Upper lobe of left lung (tissue), 6 donors: ENCODE results near the gene MCRIP1. TPM values are rescaled to one million over a fixed set of nuclear protein-coding genes. Genes with fewer than 3 reads are reported as not detected.

Source experiments
- ATAC-seq, 2 donors: fragments of 200-7000 bp; cut with Tn5 transposase; one replicate each; pipeline ENCODE4 v1.9.1; 2022; ENCODE audit warnings: mild to moderate bottlenecking in 2 of 2, moderate library complexity in 2 of 2; ENCODE audit not compliant: low FRiP score in 2 of 2
- DNase-seq, 2 donors: peaks; one replicate each; pipeline ENCODE4 v3.0.0-alpha.2; 2019 to 2020
- H3K27ac ChIP-seq, 4 donors: fragments of 200-600 bp; sonication (generic); one replicate each; pipeline ENCODE4 v1.5.1; 2016 to 2019
- H3K27me3 ChIP-seq, 4 donors: fragments of 200-600 bp; sonication (generic); one replicate each; pipeline ENCODE4 v1.5.1; 2017 to 2019
- H3K36me3 ChIP-seq, 4 donors: fragments of 200-600 bp; sonication (generic); one replicate each; pipeline ENCODE4 v1.5.1; 2016 to 2019
- H3K4me1 ChIP-seq, 4 donors: fragments of 200-600 bp; sonication (generic); one replicate each; pipeline ENCODE4 v1.5.1; 2018 to 2019
- H3K4me3 ChIP-seq, 4 donors: fragments of 200-600 bp; sonication (generic); one replicate each; pipeline ENCODE4 v1.5.1; 2017 to 2019; ENCODE audit warnings: mild to moderate bottlenecking in 2 of 4, moderate library complexity in 1 of 4
- H3K9me3 ChIP-seq, 4 donors: fragments of 200-600 bp; sonication (generic); one replicate each; pipeline ENCODE4 v1.5.1; 2018 to 2019
- EP300 ChIP-seq, 4 donors: sonication (generic); formaldehyde crosslinking; IDR thresholded peaks; one replicate each; pipeline ENCODE4 v1.5.1; 2017; ENCODE audit warnings: antibody characterized with exemption in 4 of 4, control low read depth in 2 of 4
- POLR2A ChIP-seq, 4 donors: fragments of 450-650 bp; IDR thresholded peaks; one replicate each; pipeline ENCODE4 v1.5.1; 2016 to 2017; ENCODE audit warnings: antibody characterized with exemption in 4 of 4, mild to moderate bottlenecking in 2 of 4
- POLR2AphosphoS5 ChIP-seq, 2 donors: sonication (generic); formaldehyde crosslinking; IDR thresholded peaks; one replicate each; pipeline ENCODE4 v1.5.1; 2017; ENCODE audit warnings: antibody characterized with exemption in 2 of 2
- WGBS, 2 donors: methylation state at CpG; one replicate each; pipeline ENCODE4 v1.1.5; 2017 to 2018; 5-methylcytosine and 5-hydroxymethylcytosine counted together
- total RNA-seq, 6 donors: library from RNA; depleted of rRNA in 4 of 6; stranded (reverse); fragments of >200 nt in 4 of 6; gene quantifications; one replicate each; pipeline versions ENCODE4 v1.1.0 to v1.2.1, GENCODE V29; 2016 to 2021
- TF ChIP-seq, protein P1 (sequence below), 6 experiments: fragments of 450-650 bp in 4 of 6; fragments of 200-600 bp in 2 of 6; sonication (generic) in 2 of 6; IDR thresholded peaks; one replicate each; pipeline ENCODE4 v1.5.1; 2016 to 2019; ENCODE audit warnings: antibody characterized with exemption in 6 of 6
- donor health status: DM: no; HTN: no; CAD: no; lungs with moderate emphysema.
- donor health status: DM: no; HTN: yes; CAD: no; lungs with severe emphysema.

The MCRIP1 gene
- total RNA-seq, 6 donors from 2014 or later, result 30.1 to 106 (median 70.1) TPM

DNA sequence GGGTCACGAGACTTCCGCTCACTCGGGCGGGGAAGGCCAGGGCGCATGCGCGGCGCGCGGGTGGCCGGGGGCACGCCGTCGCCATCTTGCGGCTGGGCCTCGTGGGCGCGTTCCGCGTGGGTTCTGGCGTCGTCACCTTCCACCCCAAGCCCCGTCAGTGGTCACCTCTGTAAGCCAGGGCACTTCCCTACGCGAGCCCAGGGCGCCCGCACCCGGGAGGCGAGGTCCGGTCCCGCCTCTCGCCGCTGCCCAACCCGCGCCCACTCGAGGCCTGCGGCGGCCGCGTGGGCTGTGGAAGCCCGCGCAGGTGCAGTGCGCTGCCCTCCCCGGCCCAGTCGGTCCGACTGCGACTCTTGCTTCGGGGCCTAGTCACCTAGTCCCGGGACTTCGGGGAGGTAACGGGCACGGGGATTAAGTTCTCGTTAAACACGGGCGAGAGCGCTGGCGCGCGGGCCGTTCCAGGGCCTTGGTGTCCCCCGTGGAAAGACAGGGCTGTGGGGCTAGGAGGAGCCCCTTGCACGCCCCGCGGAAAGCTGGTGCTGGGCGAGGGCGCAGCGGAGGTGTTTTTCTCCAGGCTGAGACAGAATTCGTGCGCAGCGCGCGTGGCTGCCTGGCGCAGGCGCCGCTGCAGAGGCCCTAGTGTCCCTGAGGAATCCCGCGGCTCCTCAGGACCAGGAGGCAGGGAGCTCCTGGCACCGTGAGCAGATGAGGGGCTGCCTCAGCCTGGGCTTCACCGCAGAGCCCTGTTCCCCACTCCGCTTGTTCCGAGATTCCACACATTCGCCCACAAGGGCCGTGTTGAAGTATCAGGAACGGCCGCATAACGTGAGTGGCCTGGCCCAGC, 38.5 kb upstream of the MCRIP1 start:
- WGBS, 2 donors, result 1% methylated on average over 58 of the region's 86 CpGs; no CpG with 5 or more reads in 1 of the 2 donors
- peak overlapping the region; percentile 67 to 98 (median 80) for H3K4me3 ChIP-seq

DNA sequence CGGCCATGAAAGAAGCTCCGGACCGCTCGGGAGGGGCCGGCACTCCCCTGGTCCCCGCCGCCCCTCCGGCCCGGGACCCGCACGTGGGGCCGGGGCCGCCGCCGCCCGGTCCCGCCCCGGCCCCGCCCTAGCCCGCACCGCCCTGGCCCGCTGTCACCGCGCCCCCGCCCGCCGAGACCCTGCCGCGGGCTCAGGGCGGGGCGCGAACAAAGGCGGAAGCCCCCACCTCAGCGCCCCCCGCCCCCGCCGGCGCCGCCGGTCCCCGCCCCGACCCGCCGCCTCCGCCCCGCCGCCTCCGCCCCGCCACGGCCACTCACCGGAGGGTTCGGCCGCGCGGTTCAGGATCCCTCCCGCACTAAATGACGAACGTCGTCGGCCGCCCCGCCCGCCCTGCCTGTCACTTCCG, 37.9 kb upstream of the MCRIP1 start, which contains the start of gene ARHGDIA:
TSS of gene ARHGDIA (minus strand) at position 357 of the 406 bp plus-strand sequence. CDS start 1,407 bp downstream, outside the sequence.
- peaks cover 37 to 58% (median 44%) of the 10 kb centered on the region in 4 donors for H3K4me1 ChIP-seq
- peak; percentile 2 to 70 for ATAC-seq
- no peak for DNase-seq

More for the DNA sequence above, 38.5 kb upstream of the MCRIP1 start:
- TF ChIP-seq EP300 (IDR thresholded peaks at IDR 0.05) (peak in 1 of 4 donors; percentile 88), POLR2AphosphoS5 (IDR thresholded peaks at IDR 0.05) (peak; percentile 99 to 100), POLR2A (IDR thresholded peaks at IDR 0.05) (peak in 3 of 4 donors; percentile 56 to 98 (median 82))
- TF ChIP-seq, protein P1, sequence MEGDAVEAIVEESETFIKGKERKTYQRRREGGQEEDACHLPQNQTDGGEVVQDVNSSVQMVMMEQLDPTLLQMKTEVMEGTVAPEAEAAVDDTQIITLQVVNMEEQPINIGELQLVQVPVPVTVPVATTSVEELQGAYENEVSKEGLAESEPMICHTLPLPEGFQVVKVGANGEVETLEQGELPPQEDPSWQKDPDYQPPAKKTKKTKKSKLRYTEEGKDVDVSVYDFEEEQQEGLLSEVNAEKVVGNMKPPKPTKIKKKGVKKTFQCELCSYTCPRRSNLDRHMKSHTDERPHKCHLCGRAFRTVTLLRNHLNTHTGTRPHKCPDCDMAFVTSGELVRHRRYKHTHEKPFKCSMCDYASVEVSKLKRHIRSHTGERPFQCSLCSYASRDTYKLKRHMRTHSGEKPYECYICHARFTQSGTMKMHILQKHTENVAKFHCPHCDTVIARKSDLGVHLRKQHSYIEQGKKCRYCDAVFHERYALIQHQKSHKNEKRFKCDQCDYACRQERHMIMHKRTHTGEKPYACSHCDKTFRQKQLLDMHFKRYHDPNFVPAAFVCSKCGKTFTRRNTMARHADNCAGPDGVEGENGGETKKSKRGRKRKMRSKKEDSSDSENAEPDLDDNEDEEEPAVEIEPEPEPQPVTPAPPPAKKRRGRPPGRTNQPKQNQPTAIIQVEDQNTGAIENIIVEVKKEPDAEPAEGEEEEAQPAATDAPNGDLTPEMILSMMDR (IDR thresholded peaks at IDR 0.05), result peak in 5 of 6 experiments; percentile 38 to 75 (median 57)
- H3K36me3 ChIP-seq, result peaks cover 14 to 38% (median 27%) of the 10 kb centered on the region in 4 donors
- peak overlapping the region; percentile 92 to 99 (median 96) for H3K27ac ChIP-seq
- no peaks in the 10 kb centered on the region for H3K27me3 ChIP-seq
- no peaks in the 10 kb centered on the region for H3K9me3 ChIP-seq
- peak; percentile 45 to 84 for ATAC-seq
- peaks cover 36 to 58% (median 43%) of the 10 kb centered on the region in 4 donors for H3K4me1 ChIP-seq
- peak; percentile 92 to 100 for DNase-seq

DNA sequence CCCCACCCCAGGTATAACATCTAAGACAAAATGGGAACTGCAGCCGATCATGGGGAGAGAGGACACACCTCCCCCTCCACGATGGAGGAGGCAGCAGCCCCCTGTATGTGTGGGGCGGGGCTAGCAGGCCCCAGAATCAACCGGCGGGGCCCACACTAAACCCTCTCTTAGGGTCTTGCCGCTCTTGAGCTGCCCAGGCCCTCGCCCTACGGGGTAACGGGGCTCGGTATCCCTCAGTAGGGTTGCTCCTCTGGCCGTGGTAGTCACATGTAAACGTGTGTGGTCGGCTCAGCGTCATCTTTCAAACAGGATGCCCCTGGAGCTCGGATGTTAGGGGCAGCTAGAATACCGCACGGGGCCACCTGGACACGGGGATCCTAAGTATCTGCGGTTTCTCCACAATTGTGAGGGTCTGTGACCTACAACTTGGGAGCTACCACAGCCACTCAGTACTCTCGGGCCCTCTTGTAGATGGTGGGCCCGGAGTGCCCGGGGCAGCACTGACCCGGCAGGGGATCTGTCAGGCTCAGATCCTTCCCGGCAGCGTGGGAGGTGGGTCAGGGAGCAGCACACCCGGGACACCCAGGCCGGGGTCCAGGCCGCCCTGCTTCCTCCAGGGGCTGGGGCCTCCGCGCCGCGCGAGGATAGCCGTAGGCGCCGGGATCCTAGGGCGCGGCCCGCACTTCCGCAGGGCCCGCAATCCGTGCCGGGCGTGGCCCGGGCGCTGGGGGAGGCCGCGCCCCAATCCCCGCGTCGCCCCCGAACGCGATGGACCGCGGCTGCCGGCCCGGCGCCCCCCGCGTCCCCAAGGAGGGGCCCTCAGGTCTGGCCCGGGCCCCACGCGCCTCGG, 37.3 kb upstream of the MCRIP1 start:
- Histone ChIP-seq H3K9me3 (no peaks in the 10 kb centered on the region), H3K27ac (peak overlapping the region; percentile 92 to 99 (median 96)), H3K27me3 (no peaks in the 10 kb centered on the region), H3K4me3 (peak overlapping the region; percentile 67 to 98 (median 87)), H3K4me1 (peaks cover 37 to 58% (median 45%) of the 10 kb centered on the region in 4 donors), H3K36me3 (peaks cover 14 to 49% (median 31%) of the 10 kb centered on the region in 4 donors)
- TF ChIP-seq EP300 (IDR thresholded peaks at IDR 0.05) (no peak), POLR2A (IDR thresholded peaks at IDR 0.05) (peak in 2 of 4 donors; percentile 16 to 23)
- ATAC-seq, result peak; percentile 3 to 14
- 4 to 5% methylated on average over 24 to 53 of the region's 65 CpGs for WGBS, 2 donors
- DNase-seq, result peak; percentile 48 to 91

More for the DNA sequence above, 37.9 kb upstream of the MCRIP1 start, which contains the start of gene ARHGDIA:
- peaks cover 14 to 43% (median 27%) of the 10 kb centered on the region in 4 donors for H3K36me3 ChIP-seq
- H3K27ac ChIP-seq, result peak within 1 kb of the TSS; percentile 92 to 99 (median 96)
- H3K9me3 ChIP-seq, result no peaks in the 10 kb centered on the region
- TF ChIP-seq POLR2AphosphoS5 (IDR thresholded peaks at IDR 0.05), result no peak
- TF ChIP-seq POLR2A (IDR thresholded peaks at IDR 0.05), result no peak
- TF ChIP-seq, protein P1 (IDR thresholded peaks at IDR 0.05), result no peak
- TF ChIP-seq EP300 (IDR thresholded peaks at IDR 0.05), result no peak
- 0% methylated on average over 8 of the region's 64 CpGs; no CpG with 5 or more reads in 1 of the 2 donors for WGBS, 2 donors
- H3K27me3 ChIP-seq, result no peaks in the 10 kb centered on the region
- peak within 1 kb of the TSS; percentile 67 to 98 (median 87) for H3K4me3 ChIP-seq

DNA sequence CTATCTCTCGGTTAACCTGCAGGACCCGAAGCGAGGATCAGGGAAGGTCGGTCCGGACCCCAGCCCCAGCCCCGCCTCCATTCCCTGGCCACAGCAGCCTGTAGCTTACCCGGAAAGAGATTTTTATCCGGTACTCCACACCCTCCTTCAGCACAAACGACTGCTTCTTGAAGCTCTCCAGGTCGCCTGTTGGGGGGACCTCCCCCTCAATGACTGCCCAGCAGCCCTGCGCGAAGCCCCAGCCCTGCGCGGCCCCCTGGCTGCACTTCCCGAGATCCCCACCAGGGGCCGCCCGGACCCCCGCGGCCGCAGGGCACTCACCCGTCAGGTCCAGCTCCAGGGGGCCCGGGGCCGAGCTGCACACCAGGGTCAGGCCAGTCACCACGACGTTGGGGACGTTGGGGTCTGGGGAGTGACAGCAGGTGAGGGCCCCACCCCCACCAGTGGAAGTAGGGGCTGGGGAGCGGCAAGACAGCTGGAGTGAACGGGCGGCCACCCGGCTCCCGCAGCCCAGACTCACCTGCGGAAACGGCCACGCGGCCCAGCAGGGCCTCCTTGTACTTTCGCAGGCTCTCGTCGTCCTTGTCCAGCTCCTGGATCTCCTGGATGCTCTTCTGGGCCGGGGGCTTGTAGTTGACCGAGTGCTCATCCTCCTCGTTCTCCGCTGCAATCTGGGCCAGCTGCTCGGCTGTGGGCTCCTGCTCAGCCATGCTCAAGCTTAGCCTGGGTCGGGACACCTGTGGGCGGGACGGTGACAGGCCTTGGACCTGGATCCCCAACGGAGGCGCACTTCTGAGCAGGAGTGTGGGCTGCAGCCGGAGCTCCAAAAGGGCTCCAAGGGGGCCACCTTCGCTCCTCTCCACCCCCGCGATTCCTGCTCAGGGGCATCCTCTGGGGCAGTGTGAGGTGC, 36.4 kb upstream of the MCRIP1 start:
- 52 to 64% methylated on average over 27 to 40 of the region's 52 CpGs for WGBS, 2 donors

More for the DNA sequence above, 36.4 kb upstream of the MCRIP1 start:
- Histone ChIP-seq H3K36me3 (peaks cover 14 to 54% (median 34%) of the 10 kb centered on the region in 4 donors), H3K9me3 (no peaks in the 10 kb centered on the region), H3K4me3 (peak overlapping the region; percentile 67 to 98 (median 87)), H3K27me3 (no peaks in the 10 kb centered on the region), H3K4me1 (peaks cover 37 to 65% (median 45%) of the 10 kb centered on the region in 4 donors), H3K27ac (peak overlapping the region; percentile 92 to 99 (median 96))
- ATAC-seq (peak in 1 of 2 donors; percentile 47), DNase-seq (peak in 1 of 2 donors; percentile 92)
- no peak for TF ChIP-seq POLR2AphosphoS5 (IDR thresholded peaks at IDR 0.05)
- peak in 1 of 4 donors; percentile 7 for TF ChIP-seq POLR2A (IDR thresholded peaks at IDR 0.05)
- TF ChIP-seq, protein P1 (IDR thresholded peaks at IDR 0.05), result peak; percentile 79 to 90 (median 90)
- no peak for TF ChIP-seq EP300 (IDR thresholded peaks at IDR 0.05)
